ENCODE measurements around the gene TMEM81. TPM values are rescaled to one million over a fixed set of nuclear protein-coding genes. Genes with fewer than 3 reads are reported as not detected.

Gene TMEM81
- polyA plus RNA-seq, 2 of the 4 experiments (the other 2 are of a cell fraction), result 2.2 to 4.3 TPM

GRCh38 chr1:205124726-205125125 lies 40.5 kb upstream of the TMEM81 start (continued):
- TF ChIP-seq HMGXB4 (CRISPR knock-in tag; IDR thresholded peaks at IDR 0.05; ENCODE audit: borderline replicate concordance), result no peak
- no peak for TF ChIP-seq RFX5 (IDR thresholded peaks at IDR 0.05)
- TF ChIP-seq ATOH8 (CRISPR knock-in tag; IDR thresholded peaks at IDR 0.05; ENCODE audit: low read depth), result no peak
- no peak for TF ChIP-seq RCOR1 (IDR thresholded peaks at IDR 0.05; ENCODE audit: low read depth, low read length)
- TF ChIP-seq CBX8 (IDR thresholded peaks at IDR 0.05), result no peak

GRCh38 chr1:205122489-205122882 lies 38.2 kb upstream of the TMEM81 start:
- Histone ChIP-seq H3K4me3 (peak overlapping the region; percentile 92), H3K4me2 (peak overlapping the region; percentile 91), H3K4me1 (peaks cover 21% of the 10 kb centered on the region), H3K9me3 (no peaks in the 10 kb centered on the region), H3K27ac (peak overlapping the region; percentile 89 to 96)
- no peak for FAIRE-seq
- DNase-seq (ENCODE audit: low read depth in 1 of 2, low spot score in 1 of 2), result no peak
- CTCF ChIA-PET, result interaction anchor here (0.6 to 5.9 kb wide), 19 partner anchors 12 to 148 kb away, joined by 3 to 56 read pairs (median 5); partner anchors contain the start of gene TMCC2
- TF ChIP-seq MAFK (IDR thresholded peaks at IDR 0.05; ENCODE audit: partially characterized antibody) (no peak), CTCF (IDR thresholded peaks at IDR 0.05) (peak; percentile 25; the same call in 1 of the 3 replicates), PHF8 (IDR thresholded peaks at IDR 0.05; ENCODE audit: borderline replicate concordance, low read depth) (peak; percentile 38; the same call in 1 of the 2 replicates), RAD21 (conservative IDR thresholded peaks at IDR 0.05 in 1 of 2, IDR thresholded peaks at IDR 0.05 in 1 of 2) (no peak)
- ATAC-seq, result peak; percentile 45 to 49; a peak in 5 of 6 replicates
- POLR2A ChIA-PET, result interaction anchor here (1.5 to 1.8 kb wide), 2 partner anchors 19 to 105 kb away, joined by 4 to 9 read pairs; partner anchors contain the start of gene TMCC2
- WGBS (ENCODE audit: missing lambda C conversion rate), result 4% methylated on average over 9 of the region's 9 CpGs

GRCh38 chr1:205121660-205122488 lies 37.6 kb upstream of the TMEM81 start, which contains the start of gene RBBP5:
Gene RBBP5, minus strand, starts transcription at chr1:205121978. Its CDS starts 105 bp downstream, at chr1:205121873.
- Histone ChIP-seq H3K4me1 (peaks cover 21% of the 10 kb centered on the region), H3K4me2 (peak within 1 kb of the TSS; percentile 91), H3K27ac (peak within 1 kb of the TSS; percentile 89 to 96), H3K9me3 (no peaks in the 10 kb centered on the region), H3K4me3 (peak within 1 kb of the TSS; percentile 92)
- POLR2A ChIA-PET, result interaction anchor here (0.6 to 1.8 kb wide), 12 partner anchors 9 to 145 kb away, joined by 3 to 5 read pairs (median 4); partner anchors contain the start of gene TMCC2
- CTCF ChIA-PET, result interaction anchor here (0.6 to 5.9 kb wide), 36 partner anchors 11 to 149 kb away, joined by 3 to 56 read pairs (median 4); partner anchors contain the start of genes DSTYK and TMCC2
- FAIRE-seq, result peak; percentile 51
- 1% methylated on average over 46 of the region's 46 CpGs for WGBS (ENCODE audit: missing lambda C conversion rate)
- peak; percentile 98 to 99 for DNase-seq (ENCODE audit: low read depth in 1 of 2, low spot score in 1 of 2)
- peak; percentile 100 for ATAC-seq
- TF ChIP-seq PHF8 (IDR thresholded peaks at IDR 0.05; ENCODE audit: borderline replicate concordance, low read depth), result peak; percentile 90
- no peak for TF ChIP-seq EHMT2 (IDR thresholded peaks at IDR 0.05; ENCODE audit: low read depth)
- peak in 1 of 2 experiments; percentile 30; a peak in 1 of 4 replicates for TF ChIP-seq CEBPB (IDR thresholded peaks at IDR 0.05)
- TF ChIP-seq SREBF2 (IDR thresholded peaks at IDR 0.05), result no peak
- TF ChIP-seq RARB (CRISPR knock-in tag; IDR thresholded peaks at IDR 0.05), result no peak
- TF ChIP-seq NR3C1 (IDR thresholded peaks at IDR 0.05), result no peak
- TF ChIP-seq REST (IDR thresholded peaks at IDR 0.05), result 0 out of 2 replicates have a peak, but pooled peaks have one; percentile 11
- TF ChIP-seq MAFK (IDR thresholded peaks at IDR 0.05; ENCODE audit: partially characterized antibody), result no peak
- TF ChIP-seq MAZ (IDR thresholded peaks at IDR 0.05; ENCODE audit: borderline replicate concordance, low read depth, low read length), result no peak
- peak; percentile 64 to 67 for TF ChIP-seq RAD21 (conservative IDR thresholded peaks at IDR 0.05 in 1 of 2, IDR thresholded peaks at IDR 0.05 in 1 of 2)
- no peak for TF ChIP-seq ZNF302 (CRISPR knock-in tag; IDR thresholded peaks at IDR 0.05)
- TF ChIP-seq BHLHE40 (IDR thresholded peaks at IDR 0.05; ENCODE audit: low read depth, low read length), result no peak
- peak; percentile 88 for TF ChIP-seq ESRRA (IDR thresholded peaks at IDR 0.05; ENCODE audit: borderline replicate concordance, low read length)
- TF ChIP-seq FOSB (CRISPR knock-in tag; IDR thresholded peaks at IDR 0.05), result no peak
- TF ChIP-seq HEYL (CRISPR knock-in tag; IDR thresholded peaks at IDR 0.05), result no peak
- no peak for TF ChIP-seq HOXA7 (CRISPR knock-in tag; IDR thresholded peaks at IDR 0.05)
- peak; percentile 51; the same call in 1 of the 2 replicates for TF ChIP-seq ZC3H11A (IDR thresholded peaks at IDR 0.05)

All from A549 (cell line).